Effector CD4-positive, alpha-beta T cell (primary cell): Measurements from ENCODE around the gene CADM1.

ENCODE experiments used
- DNase-seq: peaks from one replicate; pipeline ENCODE4 v3.0.0-alpha.2; 2020

CADM1 gene

GRCh38 chr11:115311949-115312348 is 192.3 kb downstream of the CADM1 start:
- DNase-seq: no peak

DNA sequence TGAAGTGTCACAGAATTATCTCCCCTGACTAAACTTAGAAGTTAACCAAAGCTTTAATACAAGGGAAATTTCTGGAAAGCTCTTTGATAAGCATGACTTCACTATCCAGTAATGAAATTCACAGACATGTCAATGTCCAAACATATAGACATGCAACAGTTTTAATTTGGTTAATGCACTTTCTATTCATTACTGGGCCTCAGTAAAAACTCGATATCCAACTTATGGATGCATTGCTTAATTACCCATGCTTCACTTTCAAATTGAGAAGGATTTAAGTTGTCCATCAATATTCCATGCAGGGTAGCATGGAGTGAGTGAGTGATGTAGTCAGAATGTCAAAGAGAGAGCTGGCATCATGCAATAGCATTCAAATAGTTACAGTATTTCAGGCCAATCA is 197.5 kb downstream of the CADM1 start:
- no peak for DNase-seq

GRCh38 chr11:115304774-115305472 is 199.3 kb downstream of the CADM1 start:
- no peak for DNase-seq

DNA sequence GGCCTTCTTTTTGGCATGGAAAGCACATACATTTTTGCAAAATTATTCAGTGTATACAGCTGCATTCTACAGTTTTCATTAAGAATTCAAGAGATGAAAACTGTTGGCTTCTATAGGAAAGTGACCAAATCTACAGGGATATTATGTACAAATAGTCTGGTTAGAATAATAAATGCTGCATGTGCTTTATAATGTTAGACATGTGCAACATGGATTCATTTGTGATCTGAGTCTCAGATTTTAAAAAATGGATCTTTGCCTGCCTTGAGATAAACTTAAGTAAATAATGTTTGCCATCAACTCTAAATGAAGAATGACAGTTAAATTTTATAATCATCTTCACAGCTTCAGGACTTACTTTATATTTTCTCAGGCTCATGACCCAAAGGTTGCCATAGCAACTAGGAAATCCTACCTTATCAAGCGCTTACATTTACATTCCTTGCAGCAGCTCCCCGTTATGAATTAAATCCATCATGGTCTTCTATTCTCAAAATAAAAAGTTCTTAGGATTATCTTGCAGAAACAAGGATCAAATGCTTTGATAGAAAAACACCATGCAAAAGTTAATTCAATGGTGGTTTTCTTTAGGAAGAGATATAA is 200.2 kb downstream of the CADM1 start:
- no peak for DNase-seq

DNA sequence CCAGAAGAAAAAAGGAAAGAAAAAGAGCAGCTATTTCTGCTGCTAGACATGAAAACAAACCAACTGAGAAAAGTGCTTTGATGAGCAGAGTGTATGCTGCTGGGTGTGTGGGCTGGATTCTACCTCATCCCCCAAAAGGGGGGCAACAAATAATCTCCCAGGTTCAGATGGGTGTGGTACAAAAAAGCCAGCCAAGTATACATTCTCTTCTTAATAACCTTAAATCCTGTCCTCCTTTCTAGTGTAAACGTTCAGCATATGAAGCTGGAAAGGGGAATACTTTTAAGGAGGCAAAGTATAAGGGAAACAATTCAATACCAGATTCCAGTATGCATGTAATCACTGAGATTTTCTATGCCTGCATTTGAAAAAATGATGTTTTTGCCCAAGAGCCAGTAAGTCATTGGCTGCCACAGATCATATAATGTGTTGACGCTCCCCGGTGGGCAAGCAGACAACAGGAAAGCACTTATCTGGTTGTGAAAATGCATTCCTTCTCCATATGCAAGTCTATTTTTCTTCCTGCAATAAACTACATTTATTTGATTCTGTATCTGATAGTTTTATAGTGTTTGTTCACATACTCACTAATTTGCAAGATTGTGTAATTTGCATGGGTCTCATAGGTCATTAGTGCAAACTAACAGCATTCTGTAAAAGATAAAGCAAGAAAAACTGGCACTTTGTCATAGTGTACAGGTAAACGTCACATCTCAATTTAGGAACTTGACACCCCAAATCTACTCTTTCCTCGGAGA is 201.1 kb downstream of the CADM1 start:
- DNase-seq: no peak

GRCh38 chr11:115300660-115301428 is 203.4 kb downstream of the CADM1 start:
- DNase-seq: no peak

DNA sequence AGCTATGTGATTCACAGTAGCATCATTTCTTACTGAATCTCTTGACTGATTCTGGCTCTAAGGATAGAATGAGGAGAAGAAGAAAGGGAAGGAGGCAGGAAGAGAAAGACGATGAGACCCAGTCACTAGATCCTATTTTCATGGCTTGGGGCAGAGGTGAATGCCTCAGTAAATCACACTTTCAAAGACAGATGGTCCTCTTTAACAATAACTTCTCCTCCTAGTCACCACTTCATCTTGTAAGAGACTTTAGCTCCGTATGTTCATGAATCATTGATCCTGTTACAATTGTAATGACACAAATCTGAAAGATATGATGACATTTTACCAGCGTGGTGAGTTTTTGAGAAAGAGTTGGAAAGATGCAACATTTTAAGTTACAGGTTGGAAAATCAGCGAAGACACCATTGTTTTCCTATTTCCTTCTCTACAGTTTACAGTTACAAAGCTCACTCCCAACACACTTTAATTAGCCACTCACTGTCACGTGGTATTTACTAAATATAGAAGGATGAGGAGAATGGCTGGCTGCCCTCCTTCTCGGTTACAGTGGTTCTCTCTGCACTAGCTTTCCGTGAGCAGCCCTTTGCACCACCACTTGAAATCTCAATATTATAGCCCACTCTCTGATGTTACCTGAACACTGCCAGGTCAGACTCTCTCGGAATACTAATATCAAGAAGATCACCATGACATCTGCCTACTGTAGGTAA is 205.8 kb downstream of the CADM1 start:
- no peak for DNase-seq

DNA sequence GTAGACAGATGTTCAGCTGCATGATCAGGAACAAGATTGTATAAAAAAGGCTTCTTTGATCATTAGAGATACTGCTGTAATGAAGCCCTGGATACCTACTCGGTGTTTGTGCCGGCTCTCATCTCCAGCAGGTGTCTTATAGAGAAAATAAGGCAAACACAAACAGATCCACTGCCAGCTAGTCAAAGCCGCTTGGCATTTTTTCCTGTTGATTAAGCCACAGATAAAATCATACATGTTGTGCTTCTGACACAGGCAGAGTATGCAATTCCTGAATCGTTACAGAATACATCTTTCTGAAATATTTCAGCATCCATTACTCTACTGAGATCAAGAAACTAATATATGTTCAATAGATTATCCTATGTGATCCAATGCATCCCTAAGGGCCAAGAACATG is 206.9 kb downstream of the CADM1 start:
- no peak for DNase-seq

GRCh38 chr11:115291325-115291724 is 212.9 kb downstream of the CADM1 start:
- no peak for DNase-seq

GRCh38 chr11:115290893-115291292 is 213.3 kb downstream of the CADM1 start:
- no peak for DNase-seq

DNA sequence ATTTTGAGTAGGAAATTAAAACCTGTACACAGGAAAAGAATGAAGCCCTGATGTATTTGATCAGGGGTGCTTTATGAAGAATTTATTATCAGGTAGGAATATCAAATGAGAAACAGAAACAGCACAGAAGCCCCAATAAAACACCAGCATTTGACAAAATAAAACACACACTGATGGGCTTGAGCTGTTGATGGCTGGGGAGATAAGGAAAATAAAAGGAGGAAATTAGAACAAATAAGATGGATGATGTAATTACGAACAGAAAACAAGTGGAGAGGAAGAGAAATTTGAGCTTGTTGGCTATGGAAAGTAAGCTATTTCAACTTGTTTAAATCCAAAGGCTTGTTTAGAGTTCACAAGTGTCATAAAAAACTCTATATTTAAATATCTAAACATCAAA is 213.7 kb downstream of the CADM1 start:
- DNase-seq: no peak

- no peak for DNase-seq
Measured at GRCh38 chr11:115287266-115287665, 216.9 kb downstream of the CADM1 start.

- DNase-seq: no peak
Measured at GRCh38 chr11:115286614-115287013, 217.6 kb downstream of the CADM1 start.

- DNase-seq: no peak
Measured at GRCh38 chr11:115284773-115285172, 219.4 kb downstream of the CADM1 start.

GRCh38 chr11:115282923-115283322 is 221.3 kb downstream of the CADM1 start:
- DNase-seq: no peak

DNA sequence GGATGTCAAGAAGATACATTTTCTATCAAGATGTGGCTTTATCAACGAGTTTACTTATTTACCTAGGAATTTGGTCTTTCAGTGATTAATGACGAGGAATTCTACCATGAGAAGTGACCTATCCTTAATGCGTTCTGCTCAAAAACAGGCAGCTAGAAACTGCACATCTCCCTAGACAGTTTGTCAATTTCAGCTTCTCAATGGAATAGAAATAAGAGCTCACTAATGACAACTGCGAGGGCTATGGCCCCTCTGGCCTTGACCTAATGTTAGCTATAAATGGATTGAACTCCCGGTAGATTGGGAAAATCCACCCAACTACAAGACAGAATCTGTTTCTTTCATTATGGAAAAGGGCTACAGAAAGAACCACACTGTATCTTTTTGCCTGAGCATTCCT is 223.4 kb downstream of the CADM1 start:
- DNase-seq: no peak

DNA sequence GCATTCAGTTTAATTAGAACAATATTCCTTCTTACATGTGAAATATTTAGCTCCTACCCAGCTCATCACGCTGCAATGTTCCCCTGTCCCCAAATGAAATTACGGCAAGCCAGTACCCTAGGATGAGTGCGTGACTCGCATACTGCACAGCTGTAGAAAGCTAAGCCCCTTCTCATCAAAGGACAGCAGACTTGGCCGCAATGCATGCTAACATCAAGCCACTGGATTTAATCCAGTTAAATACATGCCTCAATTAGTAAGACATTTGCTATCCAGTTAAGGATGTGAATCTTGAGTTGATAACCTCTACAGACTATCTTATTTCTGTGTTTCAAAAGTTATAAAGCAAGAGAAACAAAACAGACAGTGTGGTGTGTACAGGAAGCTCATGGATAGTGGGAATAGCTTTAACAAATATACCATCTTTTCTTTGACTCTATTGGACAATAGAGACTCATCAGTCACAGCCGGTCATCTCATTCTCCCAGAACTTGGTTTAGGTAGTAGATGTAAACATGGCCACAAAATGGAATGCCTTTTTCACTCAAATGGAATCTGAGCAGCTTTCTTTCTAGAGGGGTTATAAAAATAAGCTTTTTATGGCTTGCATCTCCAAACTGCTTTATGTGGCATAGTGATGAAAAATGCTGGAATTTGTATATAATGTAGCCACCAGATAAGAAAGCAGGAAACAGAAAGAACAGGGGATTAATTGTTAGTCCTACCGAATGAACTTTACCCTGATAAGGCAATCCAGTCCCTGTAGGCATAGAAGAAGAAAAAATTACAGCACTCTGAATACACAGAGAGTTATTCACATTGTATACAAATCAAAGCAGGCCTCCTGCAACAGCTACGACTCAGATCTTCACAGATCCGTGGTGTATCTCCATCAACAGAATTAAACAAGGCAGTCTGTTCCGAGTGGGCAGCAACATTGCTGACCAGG is 224.1 kb downstream of the CADM1 start:
- DNase-seq: no peak

DNA sequence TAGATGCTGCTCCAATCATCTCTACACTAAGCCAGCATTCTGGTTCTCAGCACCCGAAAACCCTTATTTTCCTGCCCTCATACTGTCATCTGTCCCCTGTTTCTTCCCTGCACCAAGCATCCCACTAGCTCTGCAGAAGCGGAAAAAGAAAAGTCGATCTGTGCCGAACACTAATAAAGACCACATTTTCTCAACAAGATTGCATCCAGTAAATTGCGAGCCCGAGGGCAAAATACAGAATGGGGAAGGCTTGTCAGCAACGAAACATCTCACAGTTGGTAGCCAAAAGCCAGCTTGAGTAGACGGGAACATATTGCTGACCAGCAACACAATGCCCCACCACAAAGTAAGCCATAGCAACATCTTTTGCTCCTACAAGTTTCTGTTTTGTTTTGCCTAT is 227.4 kb downstream of the CADM1 start:
- DNase-seq: no peak

- no peak for DNase-seq
Measured at GRCh38 chr11:115276191-115276590, 228.0 kb downstream of the CADM1 start.

DNA sequence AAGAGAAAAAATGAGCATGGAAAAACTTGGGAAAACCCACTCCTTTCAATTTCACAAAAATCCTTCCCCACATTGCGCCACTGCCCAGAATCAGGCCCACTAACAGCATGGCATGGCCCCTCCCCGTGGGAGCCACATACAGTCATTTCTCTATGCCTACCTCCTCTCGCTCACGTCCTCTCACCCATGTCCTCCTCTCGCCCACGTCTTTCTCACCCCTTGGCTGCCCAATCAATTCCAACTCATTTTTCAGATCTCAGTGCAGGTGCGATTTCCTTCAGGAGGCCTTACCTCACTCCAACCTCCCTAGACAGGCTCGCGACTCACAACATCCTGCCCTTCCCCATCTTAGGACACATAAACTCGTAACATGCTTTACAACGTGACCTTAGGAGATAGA is 229.2 kb downstream of the CADM1 start:
- DNase-seq: no peak

DNA sequence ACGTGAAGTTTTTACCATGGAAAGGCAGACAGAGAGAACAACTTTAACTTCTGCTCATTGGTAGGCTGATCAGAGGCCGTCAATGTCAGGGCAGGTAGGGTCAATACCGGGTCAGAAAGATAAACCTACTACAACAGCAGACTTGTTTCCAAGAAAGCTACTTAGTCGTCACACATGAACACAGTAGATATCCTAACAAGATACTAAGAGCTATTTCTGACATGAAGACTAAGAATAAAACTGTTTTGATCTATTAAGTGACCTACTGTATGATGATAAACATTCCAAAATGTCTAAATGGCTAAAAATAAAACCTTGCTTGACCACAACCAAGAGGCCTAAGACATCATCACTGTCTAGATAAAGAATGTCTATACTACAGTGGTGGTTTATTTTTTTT is 231.3 kb downstream of the CADM1 start:
- no peak for DNase-seq

DNA sequence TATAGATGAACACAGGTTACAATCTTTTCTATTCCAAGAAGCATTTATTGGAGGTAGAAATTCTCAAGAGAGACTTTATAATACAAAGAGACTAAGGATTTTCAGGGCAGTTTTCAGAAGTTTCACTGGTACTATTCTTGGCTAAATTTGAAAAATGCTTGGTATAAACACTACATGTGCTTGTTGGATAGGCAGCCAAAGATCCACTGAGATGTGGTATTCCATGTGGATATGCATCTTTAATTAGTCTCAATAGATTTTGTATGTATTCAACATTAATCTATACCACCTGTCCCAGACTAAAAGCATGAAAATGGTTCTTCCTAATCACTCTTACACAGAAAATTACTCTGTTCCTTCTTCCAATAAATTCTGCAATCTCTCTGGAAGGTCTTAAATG is 232.6 kb downstream of the CADM1 start:
- no peak for DNase-seq
